Mucosa of rectum (tissue), 2 donors: ENCODE data around the gene ASPA.
"Not testable (repeated sequence)": the region's sequence is repeated elsewhere in the genome, so short reads cannot be mapped to it uniquely, and the experiment has no call there.

Experiments used
- H3K27ac ChIP-seq, 2 donors: one replicate each; pipeline ENCODE4 v1.7.0; 2013; ENCODE audit warnings: inconsistent platforms in 2 of 2, low read depth in 2 of 2, low read length in 2 of 2
- H3K27me3 ChIP-seq, 2 donors: one replicate each; pipeline ENCODE4 v1.7.0; 2013; ENCODE audit warnings: low read length in 2 of 2; ENCODE audit not compliant: control insufficient read depth in 2 of 2, insufficient read depth in 2 of 2
- H3K36me3 ChIP-seq, 2 donors: one replicate each; pipeline ENCODE4 v1.7.0; 2013; ENCODE audit warnings: low read length in 2 of 2; ENCODE audit not compliant: control insufficient read depth in 2 of 2, insufficient read depth in 2 of 2
- H3K4me1 ChIP-seq, 2 donors: one replicate each; pipeline ENCODE4 v1.7.0; 2013; ENCODE audit warnings: low read length in 2 of 2, mild to moderate bottlenecking in 1 of 2; ENCODE audit not compliant: control insufficient read depth in 2 of 2, insufficient read depth in 2 of 2
- H3K4me3 ChIP-seq, 2 donors: one replicate each; pipeline ENCODE4 v1.7.0; 2013; ENCODE audit warnings: low read length in 2 of 2
- H3K9ac ChIP-seq, 2 donors: one replicate each; pipeline ENCODE4 v1.7.0; 2013; ENCODE audit warnings: low read length in 2 of 2, low read depth in 1 of 2, mild to moderate bottlenecking in 1 of 2
- H3K9me3 ChIP-seq, 2 donors: one replicate each; pipeline ENCODE4 v1.7.0; 2013; ENCODE audit warnings: low read length in 2 of 2; ENCODE audit not compliant: control insufficient read depth in 2 of 2
- donor health status: healthy.
- donor health status: Normal muscosa, but diverticular disease.

ASPA gene

GRCh38 chr17:3475812-3476610 is at the start of gene ASPA:
TSS of gene ASPA (plus strand) at chr17:3475997. CDS start at chr17:3476160, 163 bp downstream.
- peak within 1 kb of the TSS; percentile 56 to 65 for H3K27ac ChIP-seq
- no peaks in the 10 kb centered on the region for H3K27me3 ChIP-seq
- no peaks in the 10 kb centered on the region for H3K9me3 ChIP-seq
- H3K4me1 ChIP-seq: peaks cover 7 to 8% of the 10 kb centered on the region in 2 donors
- peak within 1 kb of the TSS; percentile 17 to 48 for H3K9ac ChIP-seq
- H3K36me3 ChIP-seq: no peaks in the 10 kb centered on the region
- peak within 1 kb of the TSS; percentile 62 to 67 for H3K4me3 ChIP-seq

GRCh38 chr17:3433215-3433614 is 42.6 kb upstream of the ASPA start:
- H3K9me3 ChIP-seq, H3K36me3 ChIP-seq, H3K4me3 ChIP-seq, H3K4me1 ChIP-seq, H3K27ac ChIP-seq, H3K9ac ChIP-seq, H3K27me3 ChIP-seq: not testable (repeated sequence)

GRCh38 chr17:3433741-3434140 is 42.1 kb upstream of the ASPA start, which contains the start of gene OR1E2:
TSS of gene OR1E2 (minus strand) at chr17:3433841. CDS start at chr17:3433841, 0 bp downstream.
- no peaks in the 10 kb centered on the region for H3K27me3 ChIP-seq
- H3K27ac ChIP-seq: no peak within 1 kb of the TSS
- no peaks in the 10 kb centered on the region for H3K4me1 ChIP-seq
- H3K36me3 ChIP-seq: no peaks in the 10 kb centered on the region
- H3K4me3 ChIP-seq: no peak within 1 kb of the TSS
- no peaks in the 10 kb centered on the region for H3K9me3 ChIP-seq
- no peak within 1 kb of the TSS for H3K9ac ChIP-seq

GRCh38 chr17:3438368-3438767 is 37.4 kb upstream of the ASPA start:
- no peaks in the 10 kb centered on the region for H3K4me1 ChIP-seq
- no peaks in the 10 kb centered on the region for H3K36me3 ChIP-seq

GRCh38 chr17:3440451-3440850 is 35.3 kb upstream of the ASPA start:
- no peak overlapping the region for H3K9ac ChIP-seq

More at GRCh38 chr17:3438368-3438767, 37.4 kb upstream of the ASPA start:
- H3K4me3 ChIP-seq: no peak overlapping the region
- H3K9me3 ChIP-seq: no peaks in the 10 kb centered on the region
- H3K27ac ChIP-seq: no peak overlapping the region
- no peak overlapping the region for H3K9ac ChIP-seq
- H3K27me3 ChIP-seq: no peaks in the 10 kb centered on the region

GRCh38 chr17:3447625-3448024 is 28.2 kb upstream of the ASPA start:
- Histone ChIP-seq H3K36me3 (no peaks in the 10 kb centered on the region), H3K4me3 (no peak overlapping the region), H3K27me3 (no peaks in the 10 kb centered on the region), H3K9ac (no peak overlapping the region), H3K27ac (no peak overlapping the region), H3K4me1 (peaks cover 0 to 8% of the 10 kb centered on the region in 2 donors), H3K9me3 (no peaks in the 10 kb centered on the region)

More at GRCh38 chr17:3440451-3440850, 35.3 kb upstream of the ASPA start:
- H3K4me3 ChIP-seq: no peak overlapping the region
- no peaks in the 10 kb centered on the region for H3K4me1 ChIP-seq
- H3K27ac ChIP-seq: no peak overlapping the region
- H3K27me3 ChIP-seq: no peaks in the 10 kb centered on the region
- no peaks in the 10 kb centered on the region for H3K36me3 ChIP-seq
- no peaks in the 10 kb centered on the region for H3K9me3 ChIP-seq

- Histone ChIP-seq H3K36me3 (no peaks in the 10 kb centered on the region), H3K9me3 (no peaks in the 10 kb centered on the region), H3K27me3 (no peaks in the 10 kb centered on the region), H3K9ac (no peak overlapping the region), H3K4me1 (peaks cover 0 to 8% of the 10 kb centered on the region in 2 donors), H3K4me3 (no peak overlapping the region), H3K27ac (no peak overlapping the region)
Observed at GRCh38 chr17:3448059-3448665, 27.6 kb upstream of the ASPA start.

GRCh38 chr17:3466355-3466754 is 9.4 kb upstream of the ASPA start:
- not testable (repeated sequence) for H3K27ac ChIP-seq, H3K4me1 ChIP-seq, H3K9me3 ChIP-seq, H3K4me3 ChIP-seq, H3K27me3 ChIP-seq, H3K9ac ChIP-seq, H3K36me3 ChIP-seq

GRCh38 chr17:3469529-3469928 is 6.3 kb upstream of the ASPA start:
- Histone ChIP-seq H3K27me3 (no peaks in the 10 kb centered on the region), H3K27ac (no peak overlapping the region), H3K4me1 (peaks cover 0 to under 1% of the 10 kb centered on the region in 2 donors), H3K36me3 (no peaks in the 10 kb centered on the region), H3K9ac (no peak overlapping the region), H3K4me3 (no peak overlapping the region), H3K9me3 (no peaks in the 10 kb centered on the region)

- H3K27ac ChIP-seq: no peak within 1 kb of the TSS
Observed at GRCh38 chr17:3471599-3471998, 4.2 kb upstream of the ASPA start, which contains the start of gene SPATA22. TSS of gene SPATA22 (minus strand) at chr17:3471819. CDS start at chr17:3469325, 2,494 bp downstream.

More at GRCh38 chr17:3471599-3471998, 4.2 kb upstream of the ASPA start, which contains the start of gene SPATA22:
- no peak within 1 kb of the TSS for H3K4me3 ChIP-seq
- no peak within 1 kb of the TSS for H3K9ac ChIP-seq
- H3K36me3 ChIP-seq: no peaks in the 10 kb centered on the region
- H3K27me3 ChIP-seq: no peaks in the 10 kb centered on the region
- peaks cover 7 to 8% of the 10 kb centered on the region in 2 donors for H3K4me1 ChIP-seq
- no peaks in the 10 kb centered on the region for H3K9me3 ChIP-seq
